HepG2 (cell line): ENCODE results near the gene DCAF7. TPM values are rescaled to one million over a fixed set of nuclear protein-coding genes. Genes with fewer than 3 reads are reported as not detected.
A peak's percentile ranks its signal among the peaks of the same experiment; 100 is the strongest.

Experiments
- ARHGAP35 ChIP-seq: sonication (generic); formaldehyde crosslinking; IDR thresholded peaks from 2 replicates; pipeline ENCODE4 v1.9.0; 2022; ENCODE audit warnings: mild to moderate bottlenecking, inconsistent platforms, moderate library complexity, missing genetic modification reagents, borderline replicate concordance
- CENPT ChIP-seq: sonication (generic); formaldehyde crosslinking; IDR thresholded peaks from 2 replicates; pipeline ENCODE4 v1.8.0; 2022; ENCODE audit warnings: low read depth, mild to moderate bottlenecking, moderate library complexity, missing genetic modification reagents
- ETS1 ChIP-seq: sonication (generic); formaldehyde crosslinking; IDR thresholded peaks from 2 replicates; pipeline ENCODE4 v1.4.0; 2020; ENCODE audit warnings: missing genetic modification reagents
- JARID2 ChIP-seq: sonication (generic); formaldehyde crosslinking; IDR thresholded peaks from 2 replicates; pipeline ENCODE4 v1.8.1; 2023; ENCODE audit warnings: missing genetic modification reagents, inconsistent platforms; ENCODE audit not compliant: insufficient replicate concordance
- NFRKB ChIP-seq: fragments of 450-650 bp; IDR thresholded peaks from 2 replicates; pipeline ENCODE4 v1.6.1; 2017
- NFYB ChIP-seq: sonication (generic); formaldehyde crosslinking; IDR thresholded peaks from 2 replicates; pipeline ENCODE4 v1.4.0; 2020; ENCODE audit warnings: missing genetic modification reagents
- NR0B2 ChIP-seq: sonication (generic); formaldehyde crosslinking; IDR thresholded peaks from 2 replicates; pipeline ENCODE4 v1.4.0; 2020; ENCODE audit warnings: mild to moderate bottlenecking, missing genetic modification reagents
- NR1H2 ChIP-seq: sonication (generic); formaldehyde crosslinking; IDR thresholded peaks from 2 replicates; pipeline ENCODE4 v1.8.1; 2022; ENCODE audit warnings: low read depth, missing genetic modification reagents, borderline replicate concordance
- NRL ChIP-seq: sonication (generic); formaldehyde crosslinking; IDR thresholded peaks from 2 replicates; pipeline ENCODE4 v1.5.0; 2020; ENCODE audit warnings: missing genetic modification reagents, mild to moderate bottlenecking, moderate library complexity, borderline replicate concordance
- RBM39 ChIP-seq: fragments of 200-400 bp; formaldehyde crosslinking; IDR thresholded peaks from one replicate; pipeline ENCODE4 v1.6.1; 2018; ENCODE audit warnings: antibody characterized with exemption, mild to moderate bottlenecking, low read depth, low read length; ENCODE audit not compliant: poor library complexity, severe bottlenecking
- SMYD3 ChIP-seq: sonication (generic); formaldehyde crosslinking; IDR thresholded peaks from 2 replicates; pipeline ENCODE4 v1.8.1; 2023; ENCODE audit warnings: mild to moderate bottlenecking, missing genetic modification reagents
- XBP1 ChIP-seq: sonication (generic); formaldehyde crosslinking; IDR thresholded peaks from 2 replicates; pipeline ENCODE4 v1.5.0; 2020; ENCODE audit warnings: missing genetic modification reagents
- ZFAT ChIP-seq: sonication (generic); formaldehyde crosslinking; conservative IDR thresholded peaks from 2 replicates; pipeline ENCODE4 v1.8.1; 2023; ENCODE audit warnings: missing genetic modification reagents, inconsistent platforms
- ZFP36L1 ChIP-seq: sonication (generic); formaldehyde crosslinking; IDR thresholded peaks from 2 replicates; pipeline ENCODE4 v1.8.0; 2022; ENCODE audit warnings: mild to moderate bottlenecking, missing genetic modification reagents, moderate library complexity
- ZMAT5 ChIP-seq: sonication (generic); formaldehyde crosslinking; IDR thresholded peaks from 2 replicates; pipeline ENCODE4 v1.5.0; 2020; ENCODE audit warnings: mild to moderate bottlenecking, low read depth, missing genetic modification reagents, borderline replicate concordance
- ZNF567 ChIP-seq: sonication (generic); formaldehyde crosslinking; IDR thresholded peaks from 2 replicates; pipeline ENCODE4 v1.8.1; 2023; ENCODE audit warnings: mild to moderate bottlenecking, missing genetic modification reagents, borderline replicate concordance
- ZNF580 ChIP-seq: IDR thresholded peaks from 2 replicates; pipeline ENCODE4 v1.6.1; 2016; ENCODE audit warnings: low read depth, borderline replicate concordance
- ZNF598 ChIP-seq: sonication (generic); formaldehyde crosslinking; IDR thresholded peaks from 2 replicates; pipeline ENCODE4 v1.5.1; 2020; ENCODE audit warnings: mild to moderate bottlenecking, missing genetic modification reagents, borderline replicate concordance
- ZNF619 ChIP-seq: sonication (generic); formaldehyde crosslinking; IDR thresholded peaks from 2 replicates; pipeline ENCODE4 v1.4.0; 2020; ENCODE audit warnings: mild to moderate bottlenecking, missing genetic modification reagents
- ZNF639 ChIP-seq: conservative IDR thresholded peaks from 2 replicates; pipeline ENCODE4 v1.6.1; 2018; ENCODE audit warnings: missing genetic modification reagents
- ZNF691 ChIP-seq: sonication (generic); formaldehyde crosslinking; IDR thresholded peaks from 2 replicates; pipeline ENCODE4 v1.4.0; 2020; ENCODE audit warnings: missing genetic modification reagents, low read depth, mild to moderate bottlenecking, borderline replicate concordance
- ZNF720 ChIP-seq: sonication (generic); formaldehyde crosslinking; IDR thresholded peaks from 2 replicates; pipeline ENCODE4 v1.4.0; 2020; ENCODE audit warnings: missing genetic modification reagents
- ZNF740 ChIP-seq: sonication (generic); formaldehyde crosslinking; IDR thresholded peaks from 2 replicates; pipeline ENCODE4 v1.4.0; 2020; ENCODE audit warnings: missing genetic modification reagents
- ZNF83 ChIP-seq: sonication (generic); formaldehyde crosslinking; IDR thresholded peaks from 2 replicates; pipeline ENCODE4 v1.4.0; 2020; ENCODE audit warnings: missing genetic modification reagents, mild to moderate bottlenecking, borderline replicate concordance
- ZSCAN30 ChIP-seq: sonication (generic); formaldehyde crosslinking; IDR thresholded peaks from 2 replicates; pipeline ENCODE4 v1.5.0; 2020; ENCODE audit warnings: mild to moderate bottlenecking, missing genetic modification reagents
- polyA plus RNA-seq, 8 experiments: library from polyadenylated mRNA; depleted of rRNA in 3 of 8; stranded (reverse) in 7 of 8; unstranded in 1 of 8; fragments of >200 nt; fragmentation: Illumina TruSeq in 4 of 8; extraction: Trizol in 4 of 8; gene quantifications; 2 replicates each; pipeline versions ENCODE4 v1.2.1 to v1.2.3, GENCODE V29; 2011 to 2016; ENCODE audit warnings: low read depth in 4 of 8, missing spikeins in 1 of 8, mixed read lengths in 1 of 8; ENCODE audit not compliant: insufficient read depth in 1 of 8
- total RNA-seq, 5 experiments: library from RNA; depleted of rRNA; stranded (reverse); fragments of >200 nt; fragmentation: Illumina TruSeq; extraction: Trizol; gene quantifications; 2 replicates each; pipeline ENCODE4 v1.2.3, GENCODE V29; 2016; ENCODE audit warnings: low read depth in 1 of 5

The DCAF7 gene
- total and polyA plus RNA-seq, 2 of the 13 experiments (the other 11 are each of a cell fraction or from before 2014, with no cell fraction given): 55.2 to 73.4 TPM

- TF ChIP-seq ETS1 (CRISPR knock-in tag): no peak
- TF ChIP-seq XBP1: no peak
- no peak for TF ChIP-seq NR0B2 (CRISPR knock-in tag)
- TF ChIP-seq ZNF619 (CRISPR knock-in tag): no peak
- no peak for TF ChIP-seq NFYB (CRISPR knock-in tag)
- 0 out of 2 replicates have a peak, but pooled peaks have one; percentile 32 for TF ChIP-seq SMYD3 (CRISPR knock-in tag)
- TF ChIP-seq CENPT (CRISPR knock-in tag): no peak
- no peak for TF ChIP-seq ZNF639
- no peak for TF ChIP-seq ZFAT (CRISPR knock-in tag)
- TF ChIP-seq ZNF83 (CRISPR knock-in tag): no peak
- TF ChIP-seq ZNF598 (CRISPR knock-in tag): no peak
- no peak; the same call in 1 of the 2 replicates for TF ChIP-seq ZFP36L1
- TF ChIP-seq ZNF567 (CRISPR knock-in tag): no peak
- no peak for TF ChIP-seq ZNF691
- TF ChIP-seq NR1H2 (CRISPR knock-in tag): no peak
- no peak for TF ChIP-seq ZMAT5
- no peak for TF ChIP-seq NRL (CRISPR knock-in tag)
- no peak for TF ChIP-seq ZNF580
- TF ChIP-seq NFRKB: no peak
- TF ChIP-seq ZSCAN30 (CRISPR knock-in tag): no peak
- no peak for TF ChIP-seq ZNF740
- TF ChIP-seq RBM39: no peak
- TF ChIP-seq ARHGAP35 (CRISPR knock-in tag): no peak
- no peak for TF ChIP-seq JARID2 (CRISPR knock-in tag)
- no peak for TF ChIP-seq ZNF720
These were observed 51.4 kb downstream of the DCAF7 start (continued) for GRCh38 chr17:63601439-63602371.
